Measurements from ENCODE around the gene TGFBR3L. TPM values are rescaled to one million over a fixed set of nuclear protein-coding genes. Genes with fewer than 3 reads are reported as not detected.

The TGFBR3L gene
- total and polyA plus RNA-seq, 2 of the 13 experiments (the other 11 are each of a cell fraction or from before 2014, with no cell fraction given): 0.20 to 1.0 TPM

- TF ChIP-seq REL (CRISPR knock-in tag; conservative IDR thresholded peaks at IDR 0.05) (0 out of 2 replicates have a peak, but pooled peaks have one; percentile 66), ZNF142 (CRISPR knock-in tag; IDR thresholded peaks at IDR 0.05) (peak; percentile 36), TEF (CRISPR knock-in tag; IDR thresholded peaks at IDR 0.05) (no peak), ZFP36 (IDR thresholded peaks at IDR 0.05; ENCODE audit: borderline replicate concordance, low read depth, low read length, partially characterized antibody) (peak; percentile 95), JUN (CRISPR knock-in tag; IDR thresholded peaks at IDR 0.05) (0 out of 2 replicates have a peak, but pooled peaks have one; percentile 18), RAD21 (CRISPR knock-in tag; IDR thresholded peaks at IDR 0.05) (peak; percentile 38; the same call in 1 of the 2 replicates), ZNF788 (CRISPR knock-in tag; IDR thresholded peaks at IDR 0.05; ENCODE audit: borderline replicate concordance) (peak; percentile 15; the same call in 1 of the 2 replicates), CENPX (CRISPR knock-in tag; IDR thresholded peaks at IDR 0.05) (no peak), CBX1 (IDR thresholded peaks at IDR 0.05; ENCODE audit: low read depth) (no peak), ZNF546 (CRISPR knock-in tag; conservative IDR thresholded peaks at IDR 0.05) (0 out of 2 replicates have a peak, but pooled peaks have one; percentile 47), EEA1 (CRISPR knock-in tag; IDR thresholded peaks at IDR 0.05; ENCODE audit: borderline replicate concordance) (peak; percentile 63; the same call in 1 of the 2 replicates), HOXA5 (CRISPR knock-in tag; IDR thresholded peaks at IDR 0.05) (peak; percentile 26; the same call in 1 of the 2 replicates), ZNF678 (CRISPR knock-in tag; IDR thresholded peaks at IDR 0.05) (peak; percentile 53; the same call in 1 of the 2 replicates), CHCHD3 (CRISPR knock-in tag; IDR thresholded peaks at IDR 0.05) (peak; percentile 36; the same call in 1 of the 2 replicates)
- TF ChIP-seq, protein P1, sequence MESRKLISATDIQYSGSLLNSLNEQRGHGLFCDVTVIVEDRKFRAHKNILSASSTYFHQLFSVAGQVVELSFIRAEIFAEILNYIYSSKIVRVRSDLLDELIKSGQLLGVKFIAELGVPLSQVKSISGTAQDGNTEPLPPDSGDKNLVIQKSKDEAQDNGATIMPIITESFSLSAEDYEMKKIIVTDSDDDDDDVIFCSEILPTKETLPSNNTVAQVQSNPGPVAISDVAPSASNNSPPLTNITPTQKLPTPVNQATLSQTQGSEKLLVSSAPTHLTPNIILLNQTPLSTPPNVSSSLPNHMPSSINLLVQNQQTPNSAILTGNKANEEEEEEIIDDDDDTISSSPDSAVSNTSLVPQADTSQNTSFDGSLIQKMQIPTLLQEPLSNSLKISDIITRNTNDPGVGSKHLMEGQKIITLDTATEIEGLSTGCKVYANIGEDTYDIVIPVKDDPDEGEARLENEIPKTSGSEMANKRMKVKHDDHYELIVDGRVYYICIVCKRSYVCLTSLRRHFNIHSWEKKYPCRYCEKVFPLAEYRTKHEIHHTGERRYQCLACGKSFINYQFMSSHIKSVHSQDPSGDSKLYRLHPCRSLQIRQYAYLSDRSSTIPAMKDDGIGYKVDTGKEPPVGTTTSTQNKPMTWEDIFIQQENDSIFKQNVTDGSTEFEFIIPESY (CRISPR knock-in tag; IDR thresholded peaks at IDR 0.05): no peak
- TF ChIP-seq, protein P2, sequence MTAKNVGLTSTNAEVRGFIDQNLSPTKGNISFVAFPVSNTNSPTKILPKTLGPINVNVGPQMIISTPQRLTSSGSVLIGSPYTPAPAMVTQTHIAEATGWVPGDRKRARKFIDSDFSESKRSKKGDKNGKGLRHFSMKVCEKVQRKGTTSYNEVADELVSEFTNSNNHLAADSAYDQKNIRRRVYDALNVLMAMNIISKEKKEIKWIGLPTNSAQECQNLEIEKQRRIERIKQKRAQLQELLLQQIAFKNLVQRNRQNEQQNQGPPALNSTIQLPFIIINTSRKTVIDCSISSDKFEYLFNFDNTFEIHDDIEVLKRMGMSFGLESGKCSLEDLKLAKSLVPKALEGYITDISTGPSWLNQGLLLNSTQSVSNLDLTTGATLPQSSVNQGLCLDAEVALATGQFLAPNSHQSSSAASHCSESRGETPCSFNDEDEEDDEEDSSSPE (CRISPR knock-in tag; IDR thresholded peaks at IDR 0.05): peak; percentile 66
Measured at GRCh38 chr19:7916103-7916954, 1.7 kb downstream of the TGFBR3L start (continued).

Measured in HepG2 (cell line).